NB4 (cell line): Measurements from ENCODE around the gene CTNS.

Experiments
- CTCF ChIP-seq: IDR thresholded peaks from one replicate; pipeline ENCODE4 v1.5.1; 2012; ENCODE audit warnings: low read depth, low read length
- MYC ChIP-seq: IDR thresholded peaks from 2 replicates; pipeline ENCODE4 v1.6.1; 2011; ENCODE audit warnings: low read depth, low read length
- POLR2A ChIP-seq: IDR thresholded peaks from 2 replicates; pipeline ENCODE4 v1.6.1; 2011; ENCODE audit warnings: mild to moderate bottlenecking; ENCODE audit not compliant: insufficient read length; ENCODE audit errors: extremely low read depth

- TF ChIP-seq CTCF = no peak
- TF ChIP-seq POLR2A = peak; percentile 61
- no peak for TF ChIP-seq MYC
Observed at GRCh38 chr17:3636154-3636907, at the start of gene CTNS, which contains the start of gene SHPK.
